ENCODE measurements around the gene SNAPC5. TPM values are rescaled to one million over a fixed set of nuclear protein-coding genes. Genes with fewer than 3 reads are reported as not detected.

Gene SNAPC5, protein sequence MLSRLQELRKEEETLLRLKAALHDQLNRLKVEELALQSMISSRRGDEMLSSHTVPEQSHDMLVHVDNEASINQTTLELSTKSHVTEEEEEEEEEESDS
- 28.3 TPM for total RNA-seq (2021; ENCODE audit: unreplicated experiment)
- 25.5 and 28.1 TPM in 2 replicates for polyA plus RNA-seq (2012)
- Bru-seq, nascent RNA: percentile 82 among the genes with signal in this experiment
- BruChase-seq, experiment 1, labeled RNA remaining after a 6-hour chase: percentile 80 among the genes with signal in this experiment
- BruChase-seq, experiment 2, labeled RNA remaining after a 2-hour chase: percentile 74 among the genes with signal in this experiment
- long read RNA-seq, transcript SNAPC5-202 (3 exons, 1,002 nt): major isoform, 17 of 27 reads
- long read RNA-seq, partial matches to known transcripts: 0 of 27 reads
- long read RNA-seq, other reads (novel, unspliced or antisense): 2 of 27 reads

DNA sequence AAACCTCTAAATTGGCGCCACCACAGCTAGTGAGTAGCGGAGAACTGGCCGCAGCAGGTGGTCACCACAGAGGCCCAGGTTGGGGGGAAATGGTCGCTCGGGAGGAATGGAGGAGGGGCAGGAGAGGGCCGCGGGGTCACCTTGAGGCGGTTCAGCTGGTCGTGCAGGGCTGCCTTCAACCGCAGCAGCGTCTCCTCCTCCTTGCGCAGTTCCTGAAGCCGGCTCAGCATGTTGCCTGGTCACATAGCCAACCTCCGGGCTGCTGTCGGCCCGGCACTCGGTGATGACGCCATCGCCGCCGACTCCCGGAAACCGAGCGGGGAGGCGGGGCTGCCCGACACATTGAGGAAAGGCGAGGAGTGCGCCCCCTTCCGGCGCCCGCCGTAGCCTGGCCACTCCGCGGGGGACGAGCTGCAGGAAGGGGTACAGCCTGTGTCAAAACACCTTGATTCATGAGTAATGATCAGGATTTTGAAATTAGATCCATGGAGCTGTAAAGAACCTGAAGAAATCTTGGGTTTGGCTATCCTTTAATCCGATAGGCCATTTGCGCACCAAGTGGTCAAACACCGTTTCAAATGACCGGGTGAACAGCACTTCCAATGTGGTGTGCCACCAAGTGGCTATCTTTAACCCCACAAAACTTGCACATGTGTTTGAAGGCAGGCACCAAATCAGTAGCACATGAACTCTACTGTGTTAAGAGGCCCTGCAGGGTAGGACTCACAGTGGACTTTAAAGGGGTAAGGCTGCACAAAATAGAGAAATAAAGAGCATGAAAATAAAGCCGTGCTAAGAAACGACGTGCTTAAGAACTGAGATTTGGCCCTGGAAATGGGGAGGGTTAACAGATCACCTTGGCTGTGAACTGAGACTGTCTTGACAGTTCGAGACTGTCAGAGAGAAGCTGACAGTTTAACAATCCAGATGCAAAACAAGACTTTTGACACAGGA lies at the start of gene SNAPC5:
TSS of gene SNAPC5 (minus strand) at position 261 of the 954 bp plus-strand sequence. CDS start at position 230, 31 bp downstream.
- peaks cover 68% of the 10 kb centered on the region for H3K79me2 ChIP-seq (ENCODE audit: insufficient read depth, low read length)
- intact Hi-C loops (cut with micrococcal nuclease): loop anchor here (1.0 to 5.0 kb wide), 3 partner anchors 111 to 245 kb away; partner anchors contain the start of genes MAP2K1, MEGF11 and TIPIN
- ChIA-PET POLR2A (interaction anchor here (2.9 kb wide), 1 partner anchor 111 kb away, joined by 12 read pairs; the partner anchor contains the start of gene MAP2K1), RAD21 (ENCODE audit: low non-redundant PET in 1 of 2, low total read pairs in 2 of 2, uncharacterized antibody in 2 of 2, unreplicated experiment in 2 of 2) (no interaction called here), CTCF (interaction anchor here (0.6 to 3.5 kb wide), 10 partner anchors 9 to 1026 kb away, joined by 3 to 27 read pairs (median 4); partner anchors contain the start of genes LCTL and MAP2K1)
- no peaks in the 10 kb centered on the region for H3K27me3 ChIP-seq (ENCODE audit: insufficient read depth, low read length)
- peaks cover 3 to 28% of the 10 kb centered on the region in 2 experiments; a peak in 3 of 4 replicates for H3K4me1 ChIP-seq (ENCODE audit: control insufficient read depth in 1 of 2, insufficient read depth in 2 of 2, low read length in 2 of 2)
- H4K20me1 ChIP-seq (ENCODE audit: insufficient read depth): peaks cover 38% of the 10 kb centered on the region; the same call in 1 of the 2 replicates
- DNase-seq (ENCODE audit: low read depth, low spot score): peak; percentile 85
- H2AFZ ChIP-seq (ENCODE audit: low read depth, low read length, poor library complexity, severe bottlenecking): no peak within 1 kb of the TSS
- peaks cover 54 to 66% of the 10 kb centered on the region in 2 experiments for H3K36me3 ChIP-seq (ENCODE audit: control insufficient read depth in 1 of 2, insufficient read depth in 2 of 2, low read length in 2 of 2)
- peak within 1 kb of the TSS; percentile 79 for H3K27ac ChIP-seq (ENCODE audit: low read depth, low read length)
- peak within 1 kb of the TSS; percentile 94 for H3K9ac ChIP-seq (ENCODE audit: low read length)
- no TSS peak for BruUV-seq (replicated peaks)
- ATAC-seq: peak; percentile 86
- H3K4me2 ChIP-seq (ENCODE audit: low read length): peak within 1 kb of the TSS; percentile 85
- H3K9me3 ChIP-seq (ENCODE audit: control insufficient read depth in 1 of 2, insufficient read depth in 1 of 2, low read depth in 1 of 2, low read length in 2 of 2): no peaks in the 10 kb centered on the region
- H3K9me2 ChIP-seq (ENCODE audit: insufficient read depth): no peaks in the 10 kb centered on the region
- peak within 1 kb of the TSS; percentile 92 to 95 for H3K4me3 ChIP-seq (replicated peaks in 1 of 2; ENCODE audit: low read depth in 1 of 2, low read length in 2 of 2)
- TF ChIP-seq, protein P1, sequence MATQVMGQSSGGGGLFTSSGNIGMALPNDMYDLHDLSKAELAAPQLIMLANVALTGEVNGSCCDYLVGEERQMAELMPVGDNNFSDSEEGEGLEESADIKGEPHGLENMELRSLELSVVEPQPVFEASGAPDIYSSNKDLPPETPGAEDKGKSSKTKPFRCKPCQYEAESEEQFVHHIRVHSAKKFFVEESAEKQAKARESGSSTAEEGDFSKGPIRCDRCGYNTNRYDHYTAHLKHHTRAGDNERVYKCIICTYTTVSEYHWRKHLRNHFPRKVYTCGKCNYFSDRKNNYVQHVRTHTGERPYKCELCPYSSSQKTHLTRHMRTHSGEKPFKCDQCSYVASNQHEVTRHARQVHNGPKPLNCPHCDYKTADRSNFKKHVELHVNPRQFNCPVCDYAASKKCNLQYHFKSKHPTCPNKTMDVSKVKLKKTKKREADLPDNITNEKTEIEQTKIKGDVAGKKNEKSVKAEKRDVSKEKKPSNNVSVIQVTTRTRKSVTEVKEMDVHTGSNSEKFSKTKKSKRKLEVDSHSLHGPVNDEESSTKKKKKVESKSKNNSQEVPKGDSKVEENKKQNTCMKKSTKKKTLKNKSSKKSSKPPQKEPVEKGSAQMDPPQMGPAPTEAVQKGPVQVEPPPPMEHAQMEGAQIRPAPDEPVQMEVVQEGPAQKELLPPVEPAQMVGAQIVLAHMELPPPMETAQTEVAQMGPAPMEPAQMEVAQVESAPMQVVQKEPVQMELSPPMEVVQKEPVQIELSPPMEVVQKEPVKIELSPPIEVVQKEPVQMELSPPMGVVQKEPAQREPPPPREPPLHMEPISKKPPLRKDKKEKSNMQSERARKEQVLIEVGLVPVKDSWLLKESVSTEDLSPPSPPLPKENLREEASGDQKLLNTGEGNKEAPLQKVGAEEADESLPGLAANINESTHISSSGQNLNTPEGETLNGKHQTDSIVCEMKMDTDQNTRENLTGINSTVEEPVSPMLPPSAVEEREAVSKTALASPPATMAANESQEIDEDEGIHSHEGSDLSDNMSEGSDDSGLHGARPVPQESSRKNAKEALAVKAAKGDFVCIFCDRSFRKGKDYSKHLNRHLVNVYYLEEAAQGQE (IDR thresholded peaks at IDR 0.05; ENCODE audit: low read depth): no peak
- TF ChIP-seq POLR2AphosphoS5 (IDR thresholded peaks at IDR 0.05; ENCODE audit: low read depth, low read length) (peak; percentile 72), YY1 (IDR thresholded peaks at IDR 0.05; ENCODE audit: extremely low read depth, insufficient replicate concordance, low read depth, low read length) (peak; percentile 71), EZH2phosphoT487 (IDR thresholded peaks at IDR 0.05; ENCODE audit: borderline replicate concordance) (no peak), ELF1 (IDR thresholded peaks at IDR 0.05; ENCODE audit: borderline replicate concordance, low read depth) (peak; percentile 88), SIN3A (IDR thresholded peaks at IDR 0.05; ENCODE audit: low read depth) (peak; percentile 91), ZFX (IDR thresholded peaks at IDR 0.05) (peak; percentile 50), ZNF274 (IDR thresholded peaks at IDR 0.05; ENCODE audit: low read depth, low read length) (no peak), CBX3 (IDR thresholded peaks at IDR 0.05; ENCODE audit: low read depth) (peak; percentile 59; the same call in 1 of the 2 replicates), POLR2A (IDR thresholded peaks at IDR 0.05; ENCODE audit: borderline replicate concordance, extremely low read depth, insufficient read depth, insufficient read length) (peak; percentile 32), SP1 (IDR thresholded peaks at IDR 0.05; ENCODE audit: low read depth) (peak; percentile 73), SRF (IDR thresholded peaks at IDR 0.05; ENCODE audit: low read depth) (peak; percentile 95), EGR1 (IDR thresholded peaks at IDR 0.05; ENCODE audit: low read depth) (0 out of 2 replicates have a peak, but pooled peaks have one; percentile 21), FOSL1 (IDR thresholded peaks at IDR 0.05; ENCODE audit: low read depth) (no peak), JUND (IDR thresholded peaks at IDR 0.05) (peak; percentile 60), CEBPB (IDR thresholded peaks at IDR 0.05; ENCODE audit: low read depth) (0 out of 2 replicates have a peak, but pooled peaks have one; percentile 13)
- TF ChIP-seq, protein P2, sequence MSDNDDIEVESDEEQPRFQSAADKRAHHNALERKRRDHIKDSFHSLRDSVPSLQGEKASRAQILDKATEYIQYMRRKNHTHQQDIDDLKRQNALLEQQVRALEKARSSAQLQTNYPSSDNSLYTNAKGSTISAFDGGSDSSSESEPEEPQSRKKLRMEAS (IDR thresholded peaks at IDR 0.05): peak; percentile 93
- TF ChIP-seq, protein P3, sequence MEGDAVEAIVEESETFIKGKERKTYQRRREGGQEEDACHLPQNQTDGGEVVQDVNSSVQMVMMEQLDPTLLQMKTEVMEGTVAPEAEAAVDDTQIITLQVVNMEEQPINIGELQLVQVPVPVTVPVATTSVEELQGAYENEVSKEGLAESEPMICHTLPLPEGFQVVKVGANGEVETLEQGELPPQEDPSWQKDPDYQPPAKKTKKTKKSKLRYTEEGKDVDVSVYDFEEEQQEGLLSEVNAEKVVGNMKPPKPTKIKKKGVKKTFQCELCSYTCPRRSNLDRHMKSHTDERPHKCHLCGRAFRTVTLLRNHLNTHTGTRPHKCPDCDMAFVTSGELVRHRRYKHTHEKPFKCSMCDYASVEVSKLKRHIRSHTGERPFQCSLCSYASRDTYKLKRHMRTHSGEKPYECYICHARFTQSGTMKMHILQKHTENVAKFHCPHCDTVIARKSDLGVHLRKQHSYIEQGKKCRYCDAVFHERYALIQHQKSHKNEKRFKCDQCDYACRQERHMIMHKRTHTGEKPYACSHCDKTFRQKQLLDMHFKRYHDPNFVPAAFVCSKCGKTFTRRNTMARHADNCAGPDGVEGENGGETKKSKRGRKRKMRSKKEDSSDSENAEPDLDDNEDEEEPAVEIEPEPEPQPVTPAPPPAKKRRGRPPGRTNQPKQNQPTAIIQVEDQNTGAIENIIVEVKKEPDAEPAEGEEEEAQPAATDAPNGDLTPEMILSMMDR (IDR thresholded peaks at IDR 0.05 in 2 of 3, conservative IDR thresholded peaks at IDR 0.05 in 1 of 3; ENCODE audit: borderline replicate concordance in 1 of 3, insufficient read depth in 1 of 3, low read depth in 2 of 3, low read length in 2 of 3): peak; percentile 92 to 98 (median 98)
- TF ChIP-seq, protein P4, sequence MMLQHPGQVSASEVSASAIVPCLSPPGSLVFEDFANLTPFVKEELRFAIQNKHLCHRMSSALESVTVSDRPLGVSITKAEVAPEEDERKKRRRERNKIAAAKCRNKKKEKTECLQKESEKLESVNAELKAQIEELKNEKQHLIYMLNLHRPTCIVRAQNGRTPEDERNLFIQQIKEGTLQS (IDR thresholded peaks at IDR 0.05): no peak; the same call in 1 of the 2 replicates
